GM19372 (cell line): Measurements from ENCODE around the gene OR2W3.

Source experiments
- ATAC-seq: cut with Tn5 transposase; IDR thresholded peaks from one replicate; pipeline ENCODE4 v1.9.1; 2021; ENCODE audit warnings: mild to moderate bottlenecking, low read depth, moderate library complexity; ENCODE audit not compliant: unreplicated experiment

The OR2W3 gene

DNA sequence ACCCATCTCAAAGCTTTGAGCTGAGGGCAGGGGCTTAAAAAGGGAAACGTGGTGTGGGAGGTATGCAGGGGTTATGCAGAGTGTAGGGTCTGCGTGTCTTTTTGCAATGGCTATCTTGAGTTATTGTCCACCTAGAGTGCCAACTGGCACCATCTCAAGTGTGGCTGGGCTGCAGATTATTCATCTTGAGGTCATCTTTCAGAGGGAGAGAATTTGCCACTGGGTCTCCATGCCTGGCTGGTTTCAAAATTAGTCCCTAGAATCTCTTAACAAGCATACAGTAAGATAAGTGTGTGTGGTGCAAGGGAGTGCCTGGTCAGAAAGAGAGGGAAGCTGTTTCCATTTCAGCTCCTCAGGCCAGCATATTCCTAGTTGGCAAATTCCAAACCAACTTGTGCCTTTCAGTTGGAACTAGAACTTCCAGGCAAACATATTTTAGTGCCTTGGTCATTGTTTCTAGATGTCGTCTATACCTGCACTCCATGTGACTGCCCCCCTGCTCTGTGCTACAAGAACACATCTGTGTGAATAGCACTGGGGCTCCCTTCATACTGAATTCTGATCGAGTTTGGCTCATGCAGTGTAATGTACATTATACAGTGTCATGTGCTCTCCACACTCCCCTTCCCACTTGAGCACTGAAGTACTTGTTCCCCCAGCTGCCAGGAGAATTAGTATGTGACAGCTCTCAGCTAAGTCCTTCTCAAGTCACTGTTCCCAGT, 19.7 kb downstream of the OR2W3 start:
- ATAC-seq, result no peak

DNA sequence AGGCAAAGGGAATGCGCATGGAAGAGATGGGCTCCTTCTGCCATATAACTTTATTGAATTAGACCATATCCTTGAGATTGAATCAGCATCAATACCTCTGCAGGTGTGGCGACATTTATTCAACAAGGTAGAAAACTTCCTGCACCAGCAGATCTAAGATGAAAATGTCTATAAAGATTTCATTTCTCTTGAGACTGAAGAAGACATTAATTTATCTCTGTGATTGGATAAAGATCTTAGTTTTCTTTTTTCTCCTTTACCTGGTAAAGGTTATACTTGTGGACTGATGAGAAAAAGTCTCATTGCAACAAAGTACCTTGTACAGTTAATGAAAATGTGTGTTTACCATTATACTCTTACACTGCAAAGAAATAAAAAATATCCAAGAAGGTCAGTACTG, 24.6 kb downstream of the OR2W3 start, which contains the start of gene OR2T8:
Gene OR2T8 (plus strand): TSS at position 301 of the 400 bp plus-strand sequence. CDS start 766 bp downstream, outside the sequence.
- no peak for ATAC-seq

DNA sequence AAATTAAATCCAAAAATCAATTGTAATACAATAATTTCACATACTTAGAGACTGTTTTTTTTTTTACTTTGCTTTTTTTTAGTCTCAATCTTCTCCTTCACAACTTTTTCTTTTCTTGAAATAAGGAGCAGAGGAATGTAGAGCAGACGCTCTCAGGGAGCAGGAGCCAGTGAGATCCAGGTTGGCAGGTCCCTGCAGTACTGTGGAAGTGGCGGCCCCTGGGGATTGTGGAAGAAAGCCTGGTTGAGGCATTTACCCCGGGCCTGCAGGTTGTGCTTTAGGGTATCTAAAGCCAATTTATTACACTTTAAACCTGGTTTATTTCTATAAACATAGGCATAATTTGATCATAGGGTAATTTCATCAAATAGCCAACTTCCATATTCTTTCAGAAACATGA, 28.6 kb downstream of the OR2W3 start:
- no peak for ATAC-seq

DNA sequence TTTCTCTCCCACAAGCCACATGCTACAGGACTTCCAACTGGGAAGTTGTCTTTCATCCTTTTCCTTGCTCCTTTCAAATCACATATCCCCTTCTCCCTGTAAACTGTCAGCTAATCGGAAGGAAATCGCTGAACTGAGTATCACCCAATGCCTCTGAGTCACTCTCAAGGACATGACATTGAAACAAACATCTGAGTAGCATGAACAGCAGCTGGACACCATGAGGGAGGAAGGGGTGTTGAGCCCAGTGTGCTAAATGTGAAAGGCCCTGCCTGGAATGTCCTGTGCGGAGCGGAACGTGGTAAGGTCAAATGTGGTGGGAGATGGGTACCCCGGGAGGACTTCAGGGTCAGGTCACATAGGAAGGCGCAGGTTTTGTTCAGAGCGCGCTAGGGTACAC, 29.5 kb downstream of the OR2W3 start, which contains the start of gene OR2AJ1:
Gene OR2AJ1 (plus strand): TSS at position 22 of the 400 bp plus-strand sequence. CDS start 8,880 bp downstream, outside the sequence.
- ATAC-seq, result no peak

DNA sequence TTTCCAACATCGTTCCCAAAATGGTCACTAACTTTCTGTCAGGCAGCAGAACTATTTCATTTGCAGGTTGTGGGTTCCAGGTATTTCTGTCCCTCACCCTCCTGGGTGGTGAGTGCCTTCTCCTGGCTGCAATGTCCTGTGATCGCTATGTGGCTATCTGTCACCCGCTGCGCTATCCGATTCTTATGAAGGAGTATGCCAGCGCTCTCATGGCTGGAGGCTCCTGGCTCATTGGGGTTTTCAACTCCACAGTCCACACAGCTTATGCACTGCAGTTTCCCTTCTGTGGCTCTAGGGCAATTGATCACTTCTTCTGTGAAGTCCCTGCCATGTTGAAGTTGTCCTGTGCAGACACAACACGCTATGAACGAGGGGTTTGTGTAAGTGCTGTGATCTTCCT, 38.6 kb downstream of the OR2W3 start:
- no peak for ATAC-seq

DNA sequence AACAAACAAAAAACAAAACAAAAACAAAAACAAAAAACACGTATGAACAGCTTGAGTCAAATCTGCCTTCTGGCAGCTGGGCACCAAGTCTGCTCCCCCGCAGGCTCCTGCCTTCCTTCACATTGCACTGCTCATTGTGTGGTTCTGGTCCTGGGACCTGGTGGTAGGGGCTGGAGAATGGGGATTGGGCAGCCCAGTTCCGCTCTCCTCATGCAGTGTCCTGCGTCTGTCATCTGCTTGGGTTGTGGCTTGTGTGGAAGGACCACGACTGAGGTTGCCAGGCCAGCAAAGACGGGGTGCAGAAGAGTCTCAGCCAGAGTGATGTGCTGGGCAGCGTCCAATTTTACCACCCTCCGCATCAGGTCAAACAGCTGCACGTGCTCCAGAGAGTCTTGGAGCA, 40.4 kb downstream of the OR2W3 start:
- ATAC-seq, result no peak

DNA sequence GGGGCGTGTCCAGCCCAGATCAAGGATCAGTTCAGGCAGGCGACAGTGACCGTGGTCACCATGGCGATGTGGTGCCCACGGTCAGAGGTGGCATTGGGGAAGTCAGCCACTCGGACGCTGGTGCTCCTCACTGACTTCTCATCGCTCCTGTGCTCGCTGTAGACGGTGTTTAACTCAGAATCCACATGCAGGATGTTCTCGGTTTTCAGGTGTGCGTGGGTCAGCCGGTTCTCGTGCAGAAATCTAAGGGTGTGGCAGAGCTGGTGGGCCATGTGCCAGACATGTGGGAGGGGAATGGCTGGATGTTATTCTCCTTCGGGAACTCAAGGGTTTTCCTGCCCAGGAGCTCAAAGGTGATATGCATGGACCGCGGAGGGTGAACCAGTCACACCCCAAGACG, 41.0 kb downstream of the OR2W3 start:
- no peak for ATAC-seq

DNA sequence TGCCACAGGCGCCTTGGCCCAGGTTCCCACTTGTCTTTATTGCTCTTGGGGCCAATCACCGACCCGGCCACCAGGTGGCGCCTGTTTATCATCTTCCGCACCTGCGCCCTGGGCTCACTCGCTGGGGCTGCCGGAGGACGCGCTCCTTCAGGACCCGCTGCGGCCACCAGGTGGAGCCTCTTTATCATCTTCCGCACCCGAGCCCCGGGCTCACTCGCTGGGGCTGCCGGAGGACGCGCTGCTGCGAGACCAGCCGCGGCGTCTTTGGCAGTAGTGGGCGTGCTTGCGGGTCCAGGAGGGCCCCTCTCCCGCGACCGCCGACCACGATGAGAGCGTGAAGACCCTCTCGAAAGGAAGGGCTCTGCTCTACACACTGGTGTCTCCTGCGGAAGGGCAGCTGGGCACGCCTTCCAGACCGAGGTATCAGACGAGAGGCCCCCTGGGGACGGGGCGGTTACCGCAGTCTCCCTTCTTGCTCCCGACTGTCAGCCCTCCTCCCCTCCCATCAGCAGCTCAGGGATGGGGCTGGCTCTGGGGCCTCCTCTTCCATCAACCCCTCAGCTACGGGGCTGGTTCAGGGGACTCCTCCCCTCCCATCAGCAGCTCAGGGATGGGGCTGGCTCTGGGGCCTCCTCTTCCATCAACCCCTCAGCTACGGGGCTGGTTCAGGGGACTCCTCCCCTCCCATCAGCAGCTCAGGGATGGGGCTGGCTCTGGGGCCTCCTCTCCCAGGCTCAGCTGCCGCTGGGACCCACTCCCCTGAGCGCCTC, 41.8 kb downstream of the OR2W3 start:
- peak; percentile 97 for ATAC-seq

DNA sequence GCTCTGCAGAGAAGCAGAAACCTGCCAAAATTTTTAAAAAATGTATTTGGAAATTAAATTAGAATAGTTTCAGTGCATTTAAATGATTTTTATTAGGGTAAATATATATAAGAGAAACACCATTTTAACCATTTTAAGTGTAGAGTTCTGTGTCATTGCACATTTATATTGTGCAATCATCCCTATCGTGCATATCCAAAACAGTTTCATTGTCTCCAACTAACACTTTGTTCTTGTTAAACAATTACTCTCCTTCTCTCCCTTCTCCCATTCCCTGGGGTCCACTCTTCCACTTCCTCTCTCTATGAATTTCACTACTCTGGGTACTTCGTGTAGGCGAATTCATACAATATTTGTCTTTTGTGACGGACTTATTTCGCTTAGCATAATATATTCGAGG, 47.2 kb downstream of the OR2W3 start:
- ATAC-seq, result no peak
